Liver (tissue), 2 donors: ENCODE data around the gene LAYN.

ENCODE experiments used
- EGR1 ChIP-seq, 2 donors: IDR thresholded peaks; 2 replicates each; pipeline ENCODE4 v1.6.1; 2016 to 2018; ENCODE audit warnings: antibody characterized with exemption in 2 of 2, low read depth in 2 of 2
- RAD21 ChIP-seq, 2 donors: IDR thresholded peaks; 2 replicates each; pipeline ENCODE4 v1.6.1; 2016; ENCODE audit warnings: antibody characterized with exemption in 2 of 2, mild to moderate bottlenecking in 2 of 2
- donor health status: healthy.

DNA sequence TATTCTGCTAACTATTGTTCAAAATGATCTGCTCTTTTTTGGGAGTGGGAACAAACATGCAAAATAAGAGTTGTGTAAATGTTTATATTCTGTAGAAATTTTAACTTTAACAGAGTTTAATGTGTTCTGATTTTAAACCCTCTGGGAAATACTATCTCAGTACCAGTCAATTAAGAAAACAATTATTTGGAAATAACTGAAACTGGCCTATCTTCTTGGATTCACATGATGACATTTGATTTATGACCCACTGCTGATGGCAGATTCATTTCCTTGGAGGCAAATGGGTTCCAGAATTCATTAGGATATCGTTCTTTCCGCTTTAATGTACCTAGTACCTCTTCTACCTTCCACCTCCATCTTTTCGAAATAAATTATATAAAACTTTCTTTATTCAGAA is 67.2 kb downstream of the LAYN start:
- TF ChIP-seq RAD21 (IDR thresholded peaks at IDR 0.05) (peak in 1 of 2 donors; percentile 27), EGR1 (IDR thresholded peaks at IDR 0.05; ENCODE audit: low read depth in 2 of 2) (no peak)
